ENCODE measurements around the gene ALK. TPM values are rescaled to one million over a fixed set of nuclear protein-coding genes. Genes with fewer than 3 reads are reported as not detected.

Gene ALK
- total and polyA plus RNA-seq, 10 of the 15 experiments (the other 5 are each of a cell fraction or from before 2014, with no cell fraction given), result 0.11 TPM; not detected in 9

DNA sequence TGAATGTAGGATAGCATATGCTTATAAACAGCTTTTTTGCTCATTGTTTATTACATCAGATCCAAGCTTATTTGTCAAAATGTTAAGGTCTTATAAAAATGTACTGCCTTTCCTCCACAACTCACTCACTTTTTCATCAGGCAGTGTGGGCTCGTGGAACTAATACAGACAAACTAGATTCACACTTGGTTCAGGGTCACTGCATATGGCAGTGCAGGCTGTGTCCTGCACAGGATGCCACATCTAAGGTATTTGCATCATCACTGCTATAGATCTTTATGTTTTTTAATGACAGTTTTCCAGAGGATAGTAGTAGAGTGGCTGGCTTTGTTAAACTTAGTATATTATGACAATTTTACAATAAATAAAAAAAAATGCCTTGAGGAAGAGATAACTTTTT, 425.2 kb downstream of the ALK start (continued):
- TF ChIP-seq, protein P1, sequence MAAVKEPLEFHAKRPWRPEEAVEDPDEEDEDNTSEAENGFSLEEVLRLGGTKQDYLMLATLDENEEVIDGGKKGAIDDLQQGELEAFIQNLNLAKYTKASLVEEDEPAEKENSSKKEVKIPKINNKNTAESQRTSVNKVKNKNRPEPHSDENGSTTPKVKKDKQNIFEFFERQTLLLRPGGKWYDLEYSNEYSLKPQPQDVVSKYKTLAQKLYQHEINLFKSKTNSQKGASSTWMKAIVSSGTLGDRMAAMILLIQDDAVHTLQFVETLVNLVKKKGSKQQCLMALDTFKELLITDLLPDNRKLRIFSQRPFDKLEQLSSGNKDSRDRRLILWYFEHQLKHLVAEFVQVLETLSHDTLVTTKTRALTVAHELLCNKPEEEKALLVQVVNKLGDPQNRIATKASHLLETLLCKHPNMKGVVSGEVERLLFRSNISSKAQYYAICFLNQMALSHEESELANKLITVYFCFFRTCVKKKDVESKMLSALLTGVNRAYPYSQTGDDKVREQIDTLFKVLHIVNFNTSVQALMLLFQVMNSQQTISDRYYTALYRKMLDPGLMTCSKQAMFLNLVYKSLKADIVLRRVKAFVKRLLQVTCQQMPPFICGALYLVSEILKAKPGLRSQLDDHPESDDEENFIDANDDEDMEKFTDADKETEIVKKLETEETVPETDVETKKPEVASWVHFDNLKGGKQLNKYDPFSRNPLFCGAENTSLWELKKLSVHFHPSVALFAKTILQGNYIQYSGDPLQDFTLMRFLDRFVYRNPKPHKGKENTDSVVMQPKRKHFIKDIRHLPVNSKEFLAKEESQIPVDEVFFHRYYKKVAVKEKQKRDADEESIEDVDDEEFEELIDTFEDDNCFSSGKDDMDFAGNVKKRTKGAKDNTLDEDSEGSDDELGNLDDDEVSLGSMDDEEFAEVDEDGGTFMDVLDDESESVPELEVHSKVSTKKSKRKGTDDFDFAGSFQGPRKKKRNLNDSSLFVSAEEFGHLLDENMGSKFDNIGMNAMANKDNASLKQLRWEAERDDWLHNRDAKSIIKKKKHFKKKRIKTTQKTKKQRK (IDR thresholded peaks at IDR 0.05; ENCODE audit: low read depth, low read length), result no peak
- TF ChIP-seq CEBPB (IDR thresholded peaks at IDR 0.05; ENCODE audit: borderline replicate concordance in 1 of 2, low read depth in 2 of 2, low read length in 2 of 2), result no peak
- TF ChIP-seq POLR2A (IDR thresholded peaks at IDR 0.05; ENCODE audit: low read depth, low read length), result no peak
- TF ChIP-seq, protein P2, sequence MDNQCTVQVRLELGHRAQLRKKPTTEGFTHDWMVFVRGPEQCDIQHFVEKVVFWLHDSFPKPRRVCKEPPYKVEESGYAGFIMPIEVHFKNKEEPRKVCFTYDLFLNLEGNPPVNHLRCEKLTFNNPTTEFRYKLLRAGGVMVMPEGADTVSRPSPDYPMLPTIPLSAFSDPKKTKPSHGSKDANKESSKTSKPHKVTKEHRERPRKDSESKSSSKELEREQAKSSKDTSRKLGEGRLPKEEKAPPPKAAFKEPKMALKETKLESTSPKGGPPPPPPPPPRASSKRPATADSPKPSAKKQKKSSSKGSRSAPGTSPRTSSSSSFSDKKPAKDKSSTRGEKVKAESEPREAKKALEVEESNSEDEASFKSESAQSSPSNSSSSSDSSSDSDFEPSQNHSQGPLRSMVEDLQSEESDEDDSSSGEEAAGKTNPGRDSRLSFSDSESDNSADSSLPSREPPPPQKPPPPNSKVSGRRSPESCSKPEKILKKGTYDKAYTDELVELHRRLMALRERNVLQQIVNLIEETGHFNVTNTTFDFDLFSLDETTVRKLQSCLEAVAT (IDR thresholded peaks at IDR 0.05), result no peak
- TF ChIP-seq, protein P3, sequence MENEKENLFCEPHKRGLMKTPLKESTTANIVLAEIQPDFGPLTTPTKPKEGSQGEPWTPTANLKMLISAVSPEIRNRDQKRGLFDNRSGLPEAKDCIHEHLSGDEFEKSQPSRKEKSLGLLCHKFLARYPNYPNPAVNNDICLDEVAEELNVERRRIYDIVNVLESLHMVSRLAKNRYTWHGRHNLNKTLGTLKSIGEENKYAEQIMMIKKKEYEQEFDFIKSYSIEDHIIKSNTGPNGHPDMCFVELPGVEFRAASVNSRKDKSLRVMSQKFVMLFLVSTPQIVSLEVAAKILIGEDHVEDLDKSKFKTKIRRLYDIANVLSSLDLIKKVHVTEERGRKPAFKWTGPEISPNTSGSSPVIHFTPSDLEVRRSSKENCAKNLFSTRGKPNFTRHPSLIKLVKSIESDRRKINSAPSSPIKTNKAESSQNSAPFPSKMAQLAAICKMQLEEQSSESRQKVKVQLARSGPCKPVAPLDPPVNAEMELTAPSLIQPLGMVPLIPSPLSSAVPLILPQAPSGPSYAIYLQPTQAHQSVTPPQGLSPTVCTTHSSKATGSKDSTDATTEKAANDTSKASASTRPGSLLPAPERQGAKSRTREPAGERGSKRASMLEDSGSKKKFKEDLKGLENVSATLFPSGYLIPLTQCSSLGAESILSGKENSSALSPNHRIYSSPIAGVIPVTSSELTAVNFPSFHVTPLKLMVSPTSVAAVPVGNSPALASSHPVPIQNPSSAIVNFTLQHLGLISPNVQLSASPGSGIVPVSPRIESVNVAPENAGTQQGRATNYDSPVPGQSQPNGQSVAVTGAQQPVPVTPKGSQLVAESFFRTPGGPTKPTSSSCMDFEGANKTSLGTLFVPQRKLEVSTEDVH (IDR thresholded peaks at IDR 0.05; ENCODE audit: low read depth, partially characterized antibody), result no peak
- no peak for TF ChIP-seq MYC (IDR thresholded peaks at IDR 0.05; ENCODE audit: insufficient read depth, insufficient read length, insufficient replicate concordance, low read length, severe bottlenecking)
- TF ChIP-seq RAD51 (IDR thresholded peaks at IDR 0.05), result no peak
- no peak for TF ChIP-seq SREBF1 (IDR thresholded peaks at IDR 0.05; ENCODE audit: low read length)
- TF ChIP-seq CBFB (IDR thresholded peaks at IDR 0.05; ENCODE audit: low read depth), result no peak
- no peak for TF ChIP-seq ZNF24 (IDR thresholded peaks at IDR 0.05)
- TF ChIP-seq RELA (IDR thresholded peaks at IDR 0.05; ENCODE audit: borderline replicate concordance, partially characterized antibody), result no peak

All from GM12878 (cell line).